ENCODE results near the gene KIDINS220. TPM values are rescaled to one million over a fixed set of nuclear protein-coding genes. Genes with fewer than 3 reads are reported as not detected.
A peak's percentile ranks its signal among the peaks of the same experiment; 100 is the strongest.
"Not testable (repeated sequence)": the region's sequence is repeated elsewhere in the genome, so short reads cannot be mapped to it uniquely, and the experiment has no call there.

KIDINS220 gene
- total RNA-seq, 2 experiments from 2014 or later, result 22.7 to 24.4 TPM

DNA sequence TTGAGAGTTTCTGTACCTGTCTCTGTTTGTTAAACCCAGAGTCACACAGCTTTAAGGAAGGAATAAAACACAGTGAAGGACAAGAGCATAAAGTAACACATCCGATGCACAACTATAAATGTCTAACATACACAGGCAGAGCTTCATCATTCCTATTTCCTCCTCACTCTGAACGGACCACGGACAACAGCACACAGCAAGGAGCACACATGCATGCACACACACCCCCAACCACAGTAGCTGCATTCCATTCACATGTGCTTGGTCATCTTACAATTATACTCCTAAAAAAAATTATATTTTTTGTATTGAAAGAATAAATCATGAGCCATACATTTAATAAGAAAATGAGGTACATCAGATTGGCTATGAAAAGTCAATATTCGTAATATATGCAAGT, 97.3 kb downstream of the KIDINS220 start:
- H3K4me3 Mint-ChIP-seq, result no peak overlapping the region
- no peak overlapping the region for H3K27ac Mint-ChIP-seq
- POLR2A ChIA-PET, result no interaction called here
- no peaks in the 10 kb centered on the region for H3K9me3 Mint-ChIP-seq (ENCODE audit: low read depth)
- intact Hi-C loops (cut with DNase I, micrococcal nuclease), result no loop called here
- H3K36me3 Mint-ChIP-seq (ENCODE audit: low read depth), result peaks cover 3% of the 10 kb centered on the region
- H3K4me1 Mint-ChIP-seq, result no peaks in the 10 kb centered on the region
- DNase-seq (no peak), ATAC-seq (no peak)
- H3K27me3 Mint-ChIP-seq, result no peaks in the 10 kb centered on the region
- CTCF ChIA-PET, result interaction anchor here (0.7 to 1.2 kb wide), 3 partner anchors 14 to 536 kb away, joined by 3 to 4 read pairs (median 3); no protein-coding TSS in a partner anchor

DNA sequence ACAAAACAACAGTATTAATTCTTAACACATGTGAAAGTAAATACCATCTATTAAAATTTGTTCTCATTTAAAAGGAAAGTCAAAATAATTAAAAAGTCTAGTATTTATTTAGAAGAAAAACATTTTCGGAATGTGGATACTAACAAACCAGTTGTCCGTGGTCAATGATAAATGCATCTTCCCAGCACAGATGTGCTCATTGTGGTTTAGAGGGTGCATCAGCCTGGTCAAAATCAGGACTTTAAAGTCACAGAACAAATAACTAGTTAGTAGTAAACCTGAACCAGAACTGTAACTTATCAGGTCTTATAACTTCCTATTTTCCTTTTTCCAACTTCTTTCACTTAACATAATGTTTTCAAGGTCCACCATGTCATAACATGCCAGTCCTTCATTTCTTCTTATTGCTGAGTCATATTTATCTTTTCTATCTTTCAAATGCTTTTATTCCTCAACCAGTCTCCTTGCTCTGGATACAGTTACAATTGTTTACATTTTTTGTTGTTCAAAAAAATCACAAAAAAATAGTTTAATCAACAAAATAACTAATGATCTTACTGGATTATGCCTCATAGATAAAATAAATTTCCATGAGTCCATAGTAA, 99.7 kb downstream of the KIDINS220 start:
- ChIA-PET POLR2A (no interaction called here), CTCF (no interaction called here)
- H3K9me3 Mint-ChIP-seq (ENCODE audit: low read depth), result no peaks in the 10 kb centered on the region
- no peak overlapping the region for H3K27ac Mint-ChIP-seq
- ATAC-seq (no peak), DNase-seq (no peak)
- no peaks in the 10 kb centered on the region for H3K4me1 Mint-ChIP-seq
- peaks cover 10% of the 10 kb centered on the region for H3K36me3 Mint-ChIP-seq (ENCODE audit: low read depth)
- intact Hi-C loops (cut with DNase I, micrococcal nuclease), result no loop called here
- no peaks in the 10 kb centered on the region for H3K27me3 Mint-ChIP-seq
- H3K4me3 Mint-ChIP-seq, result no peak overlapping the region

DNA sequence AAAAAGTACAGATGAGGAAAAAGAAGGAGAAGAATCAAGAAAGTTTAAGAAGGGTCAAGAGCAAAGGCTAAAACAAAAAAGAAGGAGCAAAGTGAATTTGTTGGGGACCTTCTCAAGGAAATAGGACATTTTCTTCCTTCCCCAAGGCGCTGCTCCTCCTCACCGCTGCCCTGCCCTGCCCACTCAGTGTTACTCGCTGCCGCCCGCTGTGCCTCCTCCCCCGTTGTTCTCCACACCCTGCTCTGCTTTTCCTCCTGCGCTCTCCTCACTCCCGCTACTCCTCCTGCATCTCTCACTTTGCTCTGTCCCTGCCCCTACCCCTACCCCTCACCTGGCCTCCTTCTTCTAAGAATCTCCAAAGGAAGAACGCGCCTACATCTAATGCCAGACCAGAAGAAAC, 104.8 kb downstream of the KIDINS220 start:
- peaks cover 33% of the 10 kb centered on the region for H3K36me3 Mint-ChIP-seq (ENCODE audit: low read depth)
- H3K27ac Mint-ChIP-seq, result no peak overlapping the region
- intact Hi-C loops (cut with DNase I, micrococcal nuclease), result no loop called here
- CTCF ChIA-PET, result interaction anchor here (1.4 kb wide), 1 partner anchor 11 kb away, joined by 6 read pairs; no protein-coding TSS in a partner anchor
- DNase-seq (no peak), ATAC-seq (no peak)
- no peaks in the 10 kb centered on the region for H3K9me3 Mint-ChIP-seq (ENCODE audit: low read depth)
- H3K4me3 Mint-ChIP-seq, result no peak overlapping the region
- peaks cover 5% of the 10 kb centered on the region for H3K4me1 Mint-ChIP-seq
- POLR2A ChIA-PET, result no interaction called here
- H3K27me3 Mint-ChIP-seq, result no peaks in the 10 kb centered on the region

DNA sequence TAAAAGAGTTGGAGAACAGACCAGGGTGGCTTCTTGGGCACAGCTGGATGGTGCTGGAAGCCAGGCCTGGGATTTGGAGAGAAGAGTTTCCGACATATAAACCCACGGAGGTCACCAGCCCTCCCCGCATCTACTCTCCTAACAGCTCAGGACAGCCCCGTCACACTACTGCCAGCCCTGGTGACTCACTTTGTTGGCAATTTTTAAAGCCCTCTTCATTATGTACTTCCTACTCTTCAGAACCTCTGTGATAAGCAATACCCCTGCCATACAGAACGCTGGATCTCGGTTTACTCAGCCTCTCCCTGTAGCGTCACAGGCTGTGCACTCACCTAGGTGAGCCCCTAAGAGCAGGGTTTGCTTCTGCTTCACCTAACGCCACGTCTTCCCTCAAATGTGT, 107.5 kb downstream of the KIDINS220 start:
- CTCF ChIA-PET, result no interaction called here
- no peak overlapping the region for H3K27ac Mint-ChIP-seq
- no peaks in the 10 kb centered on the region for H3K9me3 Mint-ChIP-seq (ENCODE audit: low read depth)
- H3K4me1 Mint-ChIP-seq, result peaks cover 5% of the 10 kb centered on the region
- no peak overlapping the region for H3K4me3 Mint-ChIP-seq
- no peaks in the 10 kb centered on the region for H3K27me3 Mint-ChIP-seq
- intact Hi-C loops (cut with DNase I, micrococcal nuclease), result no loop called here
- POLR2A ChIA-PET, result interaction anchor here (0.7 kb wide), 1 partner anchor 12 kb away, joined by 3 read pairs; no protein-coding TSS in a partner anchor
- DNase-seq, result no peak
- ATAC-seq, result no peak
- peaks cover 31% of the 10 kb centered on the region for H3K36me3 Mint-ChIP-seq (ENCODE audit: low read depth)

DNA sequence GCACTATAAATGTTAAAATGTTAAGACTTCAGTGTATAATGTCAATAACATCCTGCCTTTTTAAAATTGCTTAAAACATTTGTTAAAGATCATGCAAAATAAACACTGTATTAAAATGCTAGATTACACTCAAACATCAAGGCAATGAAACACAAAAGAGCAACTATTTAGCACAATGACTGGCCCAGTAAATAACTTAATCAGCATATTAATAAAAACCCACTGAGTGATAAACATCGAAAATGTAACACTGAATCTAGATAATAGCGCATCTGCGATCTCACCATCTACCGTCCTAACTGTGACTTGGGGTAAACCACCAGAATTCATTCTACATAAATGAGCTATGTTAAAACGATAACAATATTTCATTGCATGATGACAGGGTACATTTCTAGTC, 108.3 kb downstream of the KIDINS220 start:
- H3K4me1 Mint-ChIP-seq; H3K27ac Mint-ChIP-seq; intact Hi-C loops (cut with DNase I, micrococcal nuclease); CTCF ChIA-PET; DNase-seq; H3K9me3 Mint-ChIP-seq (ENCODE audit: low read depth); POLR2A ChIA-PET; H3K4me3 Mint-ChIP-seq; H3K27me3 Mint-ChIP-seq; ATAC-seq: not testable (repeated sequence)
- H3K36me3 Mint-ChIP-seq (ENCODE audit: low read depth), result peaks cover 31% of the 10 kb centered on the region

DNA sequence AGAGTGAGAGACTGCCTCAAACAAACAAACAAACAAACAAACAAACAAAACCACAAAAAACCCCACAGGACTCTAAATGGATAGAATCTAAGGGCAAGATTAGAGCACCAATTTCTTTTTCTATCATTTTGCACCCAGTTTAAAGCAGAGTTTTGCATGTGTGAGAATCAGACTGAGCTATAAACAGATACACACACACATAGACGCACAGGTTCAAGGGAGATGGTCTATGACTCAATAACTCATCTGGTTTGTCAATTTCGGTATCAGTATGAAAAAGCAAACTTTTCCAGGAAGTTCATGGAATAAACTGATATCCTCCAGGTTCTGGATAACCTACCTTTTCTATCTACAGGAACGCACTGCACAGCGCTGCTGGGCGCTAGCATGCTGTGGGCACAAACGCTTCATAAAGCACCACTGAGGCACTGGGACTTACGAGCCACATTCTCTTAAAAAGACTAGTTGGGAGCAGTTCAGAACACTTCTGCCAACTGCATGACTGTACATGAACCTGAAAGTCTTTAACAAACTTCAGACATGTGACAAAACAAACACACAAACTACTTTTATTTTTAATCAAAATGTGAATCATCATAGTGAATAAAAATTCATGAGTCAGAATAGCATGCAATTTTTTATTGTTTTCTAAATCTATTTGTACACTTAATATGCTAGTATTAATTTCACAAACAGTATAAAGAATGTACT, 109.0 kb downstream of the KIDINS220 start:
- ATAC-seq, result peak; percentile 12
- Mint-ChIP-seq H3K9me3 (ENCODE audit: low read depth) (no peaks in the 10 kb centered on the region), H3K36me3 (ENCODE audit: low read depth) (peaks cover 31% of the 10 kb centered on the region), H3K4me1 (peaks cover 5% of the 10 kb centered on the region), H3K4me3 (no peak overlapping the region), H3K27ac (no peak overlapping the region), H3K27me3 (no peaks in the 10 kb centered on the region)
- ChIA-PET CTCF (no interaction called here), POLR2A (no interaction called here)
- intact Hi-C loops (cut with DNase I, micrococcal nuclease), result no loop called here
- no peak for DNase-seq

DNA sequence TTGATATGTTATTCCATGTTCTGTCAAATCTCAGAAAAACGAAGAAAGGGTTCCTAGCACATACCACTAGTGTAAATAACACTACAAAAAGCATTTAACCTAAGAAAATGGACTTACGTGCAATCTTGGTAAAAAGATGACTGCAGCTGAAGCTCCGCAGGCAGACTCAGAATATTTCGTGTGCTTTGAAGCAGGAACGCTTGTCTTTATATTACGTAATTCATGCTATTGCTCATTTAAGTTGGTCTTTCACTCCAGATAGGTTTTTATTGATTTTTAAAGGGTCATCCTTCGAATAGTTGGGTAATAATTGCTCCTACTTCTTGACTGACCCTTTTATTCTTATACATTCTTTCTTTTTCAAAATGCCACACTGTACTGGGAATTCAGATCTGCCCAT, 111.6 kb downstream of the KIDINS220 start:
- CTCF ChIA-PET, result no interaction called here
- POLR2A ChIA-PET, result no interaction called here
- ATAC-seq (no peak), DNase-seq (no peak)
- intact Hi-C loops (cut with DNase I, micrococcal nuclease), result no loop called here
- H3K36me3 Mint-ChIP-seq (ENCODE audit: low read depth), result peaks cover 12% of the 10 kb centered on the region
- no peak overlapping the region for H3K27ac Mint-ChIP-seq
- no peaks in the 10 kb centered on the region for H3K9me3 Mint-ChIP-seq (ENCODE audit: low read depth)
- peaks cover 5% of the 10 kb centered on the region for H3K4me1 Mint-ChIP-seq
- no peak overlapping the region for H3K4me3 Mint-ChIP-seq
- no peaks in the 10 kb centered on the region for H3K27me3 Mint-ChIP-seq

DNA sequence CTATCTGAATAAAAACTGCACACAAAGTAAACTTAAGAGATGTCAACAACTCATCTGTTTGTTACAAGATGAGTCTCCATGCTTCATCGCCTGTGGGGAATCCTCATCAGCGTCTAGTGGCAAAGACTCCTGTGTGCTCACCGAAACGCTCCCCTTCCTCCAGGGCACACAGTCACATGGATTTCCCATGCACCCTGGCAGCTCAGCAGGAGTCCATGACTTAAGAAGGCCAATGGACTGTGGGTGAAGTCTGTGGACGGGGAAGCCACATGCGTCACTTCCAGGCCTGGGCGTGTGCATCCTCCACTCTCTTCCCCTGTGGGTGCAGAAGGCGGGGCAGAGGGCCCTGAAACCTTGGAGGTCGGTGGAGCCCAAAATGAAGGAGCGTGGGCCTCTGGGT, 114.4 kb downstream of the KIDINS220 start:
- CTCF ChIA-PET, result no interaction called here
- H3K4me3 Mint-ChIP-seq, result no peak overlapping the region
- intact Hi-C loops (cut with DNase I, micrococcal nuclease), result no loop called here

DNA sequence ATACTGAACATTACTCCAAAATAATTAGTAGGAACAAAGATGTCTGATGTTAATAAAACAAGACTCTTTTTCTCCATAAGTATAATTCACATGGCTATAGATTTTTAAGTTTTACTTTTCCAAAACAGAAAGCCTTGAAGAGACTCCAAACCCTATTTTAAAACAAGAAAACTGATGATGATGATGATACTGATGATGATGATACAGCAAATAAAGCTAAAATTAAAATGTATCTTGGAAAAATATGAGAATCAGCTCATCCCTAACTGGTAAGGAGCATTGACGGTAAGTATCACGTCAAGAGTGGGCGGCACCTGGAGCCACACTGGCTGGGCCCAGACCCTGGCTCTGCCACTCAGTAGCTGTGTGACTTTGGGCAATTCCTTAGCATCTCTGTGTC, 116.0 kb downstream of the KIDINS220 start:
- Mint-ChIP-seq H3K9me3 (ENCODE audit: low read depth) (no peaks in the 10 kb centered on the region), H3K27me3 (no peaks in the 10 kb centered on the region), H3K36me3 (ENCODE audit: low read depth) (no peaks in the 10 kb centered on the region), H3K4me1 (no peaks in the 10 kb centered on the region), H3K27ac (no peak overlapping the region), H3K4me3 (no peak overlapping the region)
- ChIA-PET POLR2A (no interaction called here), CTCF (interaction anchor here (1.0 kb wide), 1 partner anchor 11 kb away, joined by 6 read pairs; no protein-coding TSS in a partner anchor)
- ATAC-seq (no peak), DNase-seq (no peak)
- intact Hi-C loops (cut with DNase I, micrococcal nuclease), result no loop called here

More for the DNA sequence above, 114.4 kb downstream of the KIDINS220 start:
- Mint-ChIP-seq H3K36me3 (ENCODE audit: low read depth) (no peaks in the 10 kb centered on the region), H3K27ac (no peak overlapping the region), H3K4me1 (no peaks in the 10 kb centered on the region), H3K9me3 (ENCODE audit: low read depth) (no peaks in the 10 kb centered on the region), H3K27me3 (no peaks in the 10 kb centered on the region)
- POLR2A ChIA-PET, result no interaction called here
- DNase-seq, result no peak
- ATAC-seq, result no peak

DNA sequence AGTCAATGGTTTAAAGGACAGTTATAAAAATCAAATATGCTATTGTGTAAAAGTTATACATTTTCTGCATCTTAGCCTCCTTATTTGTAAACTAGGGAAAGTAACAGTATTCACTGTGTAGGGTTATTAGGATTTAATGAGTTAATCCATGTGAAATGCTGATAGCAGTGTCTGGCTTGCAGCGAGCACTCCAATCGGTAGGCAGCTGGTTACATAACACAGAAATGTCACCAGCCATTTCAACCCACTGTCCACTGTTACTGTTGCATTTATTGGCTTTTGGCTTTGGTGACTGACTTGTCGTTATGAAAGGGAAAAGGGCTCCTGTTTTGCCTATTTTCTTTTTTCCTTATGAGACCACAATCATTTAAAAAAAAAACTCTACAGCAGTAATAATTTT, 116.7 kb downstream of the KIDINS220 start:
- ChIA-PET POLR2A (no interaction called here), CTCF (no interaction called here)
- intact Hi-C loops (cut with DNase I, micrococcal nuclease), result no loop called here
- Mint-ChIP-seq H3K36me3 (ENCODE audit: low read depth) (no peaks in the 10 kb centered on the region), H3K4me3 (no peak overlapping the region), H3K27ac (no peak overlapping the region), H3K4me1 (no peaks in the 10 kb centered on the region), H3K9me3 (ENCODE audit: low read depth) (peaks cover 5% of the 10 kb centered on the region), H3K27me3 (peaks cover under 1% of the 10 kb centered on the region)
- no peak for ATAC-seq
- no peak for DNase-seq

DNA sequence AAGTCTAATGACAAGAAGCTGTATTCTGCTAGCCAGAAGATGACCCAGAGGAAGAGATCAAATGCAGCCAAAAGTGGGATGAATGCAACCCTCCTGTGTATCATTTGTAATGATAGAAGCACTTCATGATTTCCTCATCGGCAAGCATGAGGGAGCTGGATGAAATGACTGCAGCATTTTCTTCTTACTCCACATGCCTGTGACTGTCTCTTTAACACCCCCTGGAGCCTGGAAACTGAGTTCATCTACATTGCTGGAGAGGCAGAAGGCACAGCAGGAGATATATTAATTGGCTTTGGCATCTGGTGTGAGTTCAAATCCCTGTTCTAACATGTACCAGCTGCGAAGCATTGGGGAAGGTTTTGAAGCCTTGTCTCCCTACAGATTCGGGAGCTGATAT, 117.9 kb downstream of the KIDINS220 start:
- peaks cover 7% of the 10 kb centered on the region for H3K9me3 Mint-ChIP-seq (ENCODE audit: low read depth)
- DNase-seq, result no peak
- no peak overlapping the region for H3K4me3 Mint-ChIP-seq
- peaks cover 2% of the 10 kb centered on the region for H3K27me3 Mint-ChIP-seq
- intact Hi-C loops (cut with DNase I, micrococcal nuclease), result no loop called here
- ATAC-seq, result no peak
- H3K36me3 Mint-ChIP-seq (ENCODE audit: low read depth), result no peaks in the 10 kb centered on the region
- CTCF ChIA-PET, result interaction anchor here (0.6 kb wide), 1 partner anchor 984 kb away, joined by 3 read pairs; no protein-coding TSS in a partner anchor
- POLR2A ChIA-PET, result no interaction called here
- no peaks in the 10 kb centered on the region for H3K4me1 Mint-ChIP-seq
- H3K27ac Mint-ChIP-seq, result no peak overlapping the region

DNA sequence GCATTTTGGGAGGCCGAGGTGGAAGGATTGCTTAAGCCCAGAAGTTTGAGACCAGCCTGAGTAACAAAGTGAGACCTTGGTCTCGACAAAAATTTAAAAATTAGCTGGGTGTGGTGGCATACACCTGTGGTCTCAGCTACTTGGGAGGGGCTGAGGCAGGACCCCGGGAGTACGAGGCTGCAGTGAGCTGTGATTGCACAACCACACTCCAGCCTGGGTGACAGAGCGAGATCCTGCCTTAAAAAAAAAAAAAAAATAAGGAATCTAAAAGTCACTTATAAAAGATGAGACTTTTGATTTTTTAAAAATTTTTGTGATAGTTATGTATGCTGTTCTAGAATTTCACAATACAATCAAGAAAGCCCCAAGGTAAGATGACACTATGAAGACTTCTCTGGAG, 122.4 kb downstream of the KIDINS220 start:
- Mint-ChIP-seq H3K4me3 (no peak overlapping the region), H3K4me1 (no peaks in the 10 kb centered on the region), H3K27me3 (peaks cover 6% of the 10 kb centered on the region), H3K9me3 (ENCODE audit: low read depth) (peaks cover 7% of the 10 kb centered on the region), H3K36me3 (ENCODE audit: low read depth) (no peaks in the 10 kb centered on the region), H3K27ac (no peak overlapping the region)
- ATAC-seq, result no peak
- ChIA-PET POLR2A (no interaction called here), CTCF (interaction anchor here (0.7 to 0.8 kb wide), 2 partner anchors 724 to 1114 kb away, joined by 3 read pairs; no protein-coding TSS in a partner anchor)
- no peak for DNase-seq
- intact Hi-C loops (cut with DNase I, micrococcal nuclease), result no loop called here

Measured in activated CD4-positive, alpha-beta T cell treated with anti-CD3 and anti-CD28 coated beads for 36 hours (primary cell).